Lung (tissue), 12 donors: ENCODE data around the gene TMSB10. TPM values are rescaled to one million over a fixed set of nuclear protein-coding genes. Genes with fewer than 3 reads are reported as not detected.
"Not testable (repeated sequence)": the region's sequence is repeated elsewhere in the genome, so short reads cannot be mapped to it uniquely, and the experiment has no call there.

Experiments
- ATAC-seq: fragments of 200-7000 bp; cut with Tn5 transposase; one replicate; pipeline ENCODE4 v1.9.1; 2020; ENCODE audit warnings: moderate number of reproducible peaks; ENCODE audit not compliant: insufficient read depth, low FRiP score
- DNase-seq, 3 donors: peaks; one replicate each; pipeline ENCODE4 v3.0.0-alpha.2; 2013 to 2017
- H3K27ac ChIP-seq, 2 donors: one replicate each; pipeline ENCODE4 v1.5.1; 2013; ENCODE audit warnings: mild to moderate bottlenecking in 2 of 2, moderate library complexity in 2 of 2, control low read depth in 1 of 2, inconsistent platforms in 1 of 2, low read depth in 1 of 2, low read length in 1 of 2
- H3K27me3 ChIP-seq, 3 donors: one replicate each; pipeline ENCODE4 v1.5.1; 2013; ENCODE audit warnings: low read length in 2 of 3; ENCODE audit not compliant: control insufficient read depth in 3 of 3, insufficient read depth in 3 of 3
- H3K36me3 ChIP-seq, 4 donors: one replicate each; pipeline ENCODE4 v1.5.1; 2013; ENCODE audit warnings: low read length in 4 of 4, mild to moderate bottlenecking in 1 of 4, moderate library complexity in 1 of 4; ENCODE audit not compliant: control insufficient read depth in 4 of 4, insufficient read depth in 4 of 4
- H3K4me1 ChIP-seq, 5 donors: one replicate each; pipeline ENCODE4 v1.5.1; 2013; ENCODE audit warnings: low read length in 5 of 5, mild to moderate bottlenecking in 2 of 5, moderate library complexity in 1 of 5; ENCODE audit not compliant: control insufficient read depth in 5 of 5, insufficient read depth in 5 of 5
- H3K4me3 ChIP-seq: one replicate; pipeline ENCODE4 v1.5.1; 2013; ENCODE audit warnings: mild to moderate bottlenecking, control low read depth, moderate library complexity
- H3K9ac ChIP-seq, 2 donors: one replicate each; pipeline ENCODE4 v1.5.1; 2013; ENCODE audit warnings: low read length in 2 of 2, control low read depth in 1 of 2; ENCODE audit not compliant: insufficient read depth in 1 of 2
- H3K9me3 ChIP-seq, 4 donors: one replicate each; pipeline ENCODE4 v1.5.1; 2013; ENCODE audit warnings: low read length in 3 of 4, mild to moderate bottlenecking in 1 of 4, moderate library complexity in 1 of 4; ENCODE audit not compliant: control insufficient read depth in 4 of 4, insufficient read depth in 3 of 4
- WGBS, 2 donors: extraction: QIAGEN DNeasy Blood & Tissue Kit; methylation state at CpG; one replicate each; pipeline ENCODE4 v1.1.7; 2013; 5-methylcytosine and 5-hydroxymethylcytosine counted together
- polyA plus RNA-seq, 2 donors: library from polyadenylated mRNA; stranded (reverse); fragments of 200-250 nt; gene quantifications; one replicate each; pipeline ENCODE4 v1.2.1, GENCODE V29; 2013
- total RNA-seq, 2 donors: library from RNA; depleted of rRNA in 1 of 2; stranded (reverse); fragments of >200 nt in 1 of 2; gene quantifications; one replicate each; pipeline ENCODE4 v1.2.1, GENCODE V29; 2014 to 2021
- TF ChIP-seq, protein P1 (sequence below): IDR thresholded peaks from 2 replicates; pipeline ENCODE4 v1.5.1; 2012; ENCODE audit warnings: mild to moderate bottlenecking; ENCODE audit errors: control extremely low read depth, extremely low read depth
- donor health status: control.
- donor health status: control.
- donor health status: Bipolar disorder and iron deficiency.
- donor health status: healthy.
- donor health status: DM: yes; HTN: yes; CAD: no.

TMSB10 gene
- total and polyA plus RNA-seq, 4 donors = 1,849 to 6,202 (median 2,498) TPM

DNA sequence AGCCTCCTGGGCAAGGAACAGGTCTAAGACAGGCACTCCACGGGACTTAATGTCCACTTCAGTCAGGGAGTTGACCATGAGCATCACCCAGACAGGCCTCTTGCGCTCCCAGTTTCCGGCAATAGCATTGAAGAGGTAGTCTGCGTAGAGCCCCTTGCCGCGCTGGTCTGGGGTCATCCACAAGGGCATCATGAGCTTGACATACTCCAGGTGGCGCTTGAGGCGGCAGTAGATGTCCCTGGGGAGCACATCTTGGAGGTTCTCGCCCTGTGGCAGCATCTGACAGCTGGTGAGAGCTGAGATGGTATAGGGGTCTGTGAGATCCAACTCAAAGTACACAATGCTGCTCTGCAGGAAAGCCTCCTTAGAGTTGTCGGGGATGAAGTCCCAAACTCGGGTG lies 35.1 kb upstream of the TMSB10 start:
- no peak overlapping the region for H3K4me3 ChIP-seq
- no peak for ATAC-seq
- WGBS, 2 donors = 92 to 95% methylated on average over 11 of the region's 11 CpGs
- no peak overlapping the region for H3K27ac ChIP-seq
- H3K4me1 ChIP-seq = no peaks in the 10 kb centered on the region
- H3K36me3 ChIP-seq = no peaks in the 10 kb centered on the region
- no peak for DNase-seq
- TF ChIP-seq, protein P1, sequence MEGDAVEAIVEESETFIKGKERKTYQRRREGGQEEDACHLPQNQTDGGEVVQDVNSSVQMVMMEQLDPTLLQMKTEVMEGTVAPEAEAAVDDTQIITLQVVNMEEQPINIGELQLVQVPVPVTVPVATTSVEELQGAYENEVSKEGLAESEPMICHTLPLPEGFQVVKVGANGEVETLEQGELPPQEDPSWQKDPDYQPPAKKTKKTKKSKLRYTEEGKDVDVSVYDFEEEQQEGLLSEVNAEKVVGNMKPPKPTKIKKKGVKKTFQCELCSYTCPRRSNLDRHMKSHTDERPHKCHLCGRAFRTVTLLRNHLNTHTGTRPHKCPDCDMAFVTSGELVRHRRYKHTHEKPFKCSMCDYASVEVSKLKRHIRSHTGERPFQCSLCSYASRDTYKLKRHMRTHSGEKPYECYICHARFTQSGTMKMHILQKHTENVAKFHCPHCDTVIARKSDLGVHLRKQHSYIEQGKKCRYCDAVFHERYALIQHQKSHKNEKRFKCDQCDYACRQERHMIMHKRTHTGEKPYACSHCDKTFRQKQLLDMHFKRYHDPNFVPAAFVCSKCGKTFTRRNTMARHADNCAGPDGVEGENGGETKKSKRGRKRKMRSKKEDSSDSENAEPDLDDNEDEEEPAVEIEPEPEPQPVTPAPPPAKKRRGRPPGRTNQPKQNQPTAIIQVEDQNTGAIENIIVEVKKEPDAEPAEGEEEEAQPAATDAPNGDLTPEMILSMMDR = no peak
- no peaks in the 10 kb centered on the region for H3K9me3 ChIP-seq
- peaks cover 0 to 2% (median 0%) of the 10 kb centered on the region in 3 donors for H3K27me3 ChIP-seq
- H3K9ac ChIP-seq = no peak overlapping the region

GRCh38 chr2:84872691-84873090 lies 32.8 kb upstream of the TMSB10 start:
- ATAC-seq, H3K27ac ChIP-seq, H3K4me3 ChIP-seq, DNase-seq, H3K9ac ChIP-seq, H3K4me1 ChIP-seq, H3K9me3 ChIP-seq, H3K36me3 ChIP-seq, H3K27me3 ChIP-seq: not testable (repeated sequence)
- WGBS, 2 donors = 96% methylated on average over 9 of the region's 9 CpGs

DNA sequence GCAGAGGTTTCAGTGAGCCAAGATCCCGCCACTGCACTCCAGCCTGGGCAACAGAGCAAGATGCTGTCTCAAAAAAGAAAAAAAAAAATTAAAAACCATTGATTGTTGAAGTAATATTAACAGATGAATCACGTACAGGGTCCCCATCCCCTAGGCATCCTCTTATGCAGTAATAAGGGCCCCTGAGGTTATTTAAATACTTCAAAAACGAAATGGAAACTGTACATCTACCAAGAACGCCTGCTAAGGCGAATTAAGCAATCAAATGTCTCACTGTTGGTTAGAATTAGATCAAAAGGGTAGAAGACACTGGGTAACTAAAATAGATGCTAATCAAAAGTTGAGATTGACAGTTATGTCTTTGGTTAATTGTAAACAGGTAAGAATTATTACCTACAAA lies 32.1 kb upstream of the TMSB10 start:
- Histone ChIP-seq H3K4me3 (no peak overlapping the region), H3K27ac (no peak overlapping the region), H3K4me1 (no peaks in the 10 kb centered on the region), H3K36me3 (no peaks in the 10 kb centered on the region), H3K27me3 (peaks cover 0 to 5% (median 2%) of the 10 kb centered on the region in 3 donors), H3K9ac (no peak overlapping the region), H3K9me3 (no peaks in the 10 kb centered on the region)
- TF ChIP-seq, protein P1 = no peak
- 87 to 89% methylated on average over 5 of the region's 5 CpGs for WGBS, 2 donors
- DNase-seq (no peak), ATAC-seq (no peak)

- ATAC-seq = no peak
Observed at GRCh38 chr2:84874381-84875212, 30.9 kb upstream of the TMSB10 start.

More at GRCh38 chr2:84874381-84875212, 30.9 kb upstream of the TMSB10 start:
- Histone ChIP-seq H3K4me3 (no peak overlapping the region), H3K36me3 (no peaks in the 10 kb centered on the region), H3K27ac (no peak overlapping the region), H3K27me3 (peaks cover 0 to 13% (median 10%) of the 10 kb centered on the region in 3 donors), H3K4me1 (peaks cover 0 to 1% (median 0%) of the 10 kb centered on the region in 5 donors), H3K9ac (no peak overlapping the region), H3K9me3 (peaks cover 0 to 1% (median 0%) of the 10 kb centered on the region in 4 donors)
- TF ChIP-seq, protein P1 = no peak
- WGBS, 2 donors = 87 to 92% methylated on average over 7 of the region's 7 CpGs
- DNase-seq = no peak
